SU-DHL-6 (cell line): ENCODE results near the gene SEZ6L.

Source experiments
- H2AFZ ChIP-seq: fragments of 200-600 bp; sonication (generic); 2 replicates; pipeline ENCODE4 v1.6.1; 2014; ENCODE audit warnings: low read depth, mild to moderate bottlenecking, moderate library complexity, mixed read lengths, antibody characterized with exemption, low read length; ENCODE audit not compliant: severe bottlenecking
- H3F3A ChIP-seq: fragments of 200-600 bp; shearing (Covaris generic); 2 replicates; pipeline ENCODE4 v1.6.0; 2016; ENCODE audit warnings: antibody characterized with exemption, mild to moderate bottlenecking; ENCODE audit not compliant: insufficient read depth
- H3K27ac ChIP-seq: fragments of 200-600 bp; sonication (generic); 2 replicates; pipeline ENCODE4 v1.5.1; 2016; ENCODE audit warnings: low read depth, mild to moderate bottlenecking, low read length, moderate library complexity, mixed read lengths
- H3K27me3 ChIP-seq: fragments of 200-600 bp; sonication (generic), shearing (Covaris generic); 2 replicates; pipeline ENCODE4 v1.6.0; 2014; ENCODE audit warnings: mild to moderate bottlenecking, low read length
- H3K36me3 ChIP-seq: fragments of 200-600 bp; sonication (generic); 2 replicates; pipeline ENCODE4 v1.6.1; 2014; ENCODE audit warnings: mild to moderate bottlenecking, low read length, mixed read lengths
- H3K4me2 ChIP-seq: fragments of 300-600, 200-600 bp; shearing (Covaris generic), sonication (generic); 2 replicates; pipeline ENCODE4 v1.6.0; 2014; ENCODE audit warnings: low read length, low read depth, mild to moderate bottlenecking; ENCODE audit not compliant: poor library complexity, severe bottlenecking
- H3K4me3 ChIP-seq: fragments of 200-600 bp; sonication (generic); 2 replicates; pipeline ENCODE4 v1.5.1; 2014; ENCODE audit warnings: antibody characterized with exemption, low read length, mild to moderate bottlenecking, mixed read lengths; ENCODE audit not compliant: insufficient read depth, poor library complexity, severe bottlenecking
- H3K79me2 ChIP-seq: fragments of 200-600 bp; sonication (generic); 2 replicates; pipeline ENCODE4 v1.6.1; 2014; ENCODE audit warnings: mild to moderate bottlenecking, low read length, moderate library complexity; ENCODE audit not compliant: insufficient read depth
- H3K9ac ChIP-seq: fragments of 200-600 bp; sonication (generic); 2 replicates; pipeline ENCODE4 v1.7.0; 2014; ENCODE audit warnings: mild to moderate bottlenecking, low read length
- H3K9me2 ChIP-seq: fragments of 200-600 bp; sonication (generic); replicated peaks from 2 replicates; pipeline ENCODE4 v1.6.1; 2014; ENCODE audit warnings: low read length; ENCODE audit not compliant: insufficient read depth
- H3K9me3 ChIP-seq: fragments of 200-600 bp; sonication (generic); 2 replicates; pipeline ENCODE4 v1.6.1; 2014; ENCODE audit warnings: low read length, mixed read lengths; ENCODE audit not compliant: insufficient read depth
- H4K20me1 ChIP-seq: fragments of 200-600 bp; sonication (generic); 2 replicates; pipeline ENCODE4 v1.6.1; 2014; ENCODE audit warnings: low read depth, mild to moderate bottlenecking, antibody characterized with exemption, low read length, moderate library complexity, mixed read lengths
- CTCF ChIP-seq: fragments of 200-600 bp; sonication (generic); IDR thresholded peaks from one replicate; pipeline ENCODE4 v1.5.1; 2017; ENCODE audit warnings: antibody characterized with exemption, mild to moderate bottlenecking, low read length, moderate library complexity; ENCODE audit not compliant: insufficient read depth, poor library complexity, severe bottlenecking
- EZH2phosphoT487 ChIP-seq: fragments of 200-600 bp; sonication (generic), shearing (Covaris generic); conservative IDR thresholded peaks from 2 replicates; pipeline ENCODE4 v1.6.1; 2018; ENCODE audit warnings: mild to moderate bottlenecking, antibody characterized with exemption, low read length, moderate library complexity, mixed read lengths

SEZ6L gene

GRCh38 chr22:26285632-26286031, 116.4 kb downstream of the SEZ6L start:
- no peak overlapping the region for H3K27ac ChIP-seq
- no peak overlapping the region for H3K4me3 ChIP-seq
- no peak overlapping the region for H2AFZ ChIP-seq
- TF ChIP-seq CTCF: no peak
- no peak for TF ChIP-seq EZH2phosphoT487
- H3K9me2 ChIP-seq: no peaks in the 10 kb centered on the region
- H3K4me2 ChIP-seq: no peak overlapping the region
- no peaks in the 10 kb centered on the region for H3K9me3 ChIP-seq
- H4K20me1 ChIP-seq: no peaks in the 10 kb centered on the region
- no peak overlapping the region for H3K9ac ChIP-seq
- H3F3A ChIP-seq: no peaks in the 10 kb centered on the region
- H3K36me3 ChIP-seq: no peaks in the 10 kb centered on the region
- no peaks in the 10 kb centered on the region for H3K79me2 ChIP-seq
- no peaks in the 10 kb centered on the region for H3K27me3 ChIP-seq

DNA sequence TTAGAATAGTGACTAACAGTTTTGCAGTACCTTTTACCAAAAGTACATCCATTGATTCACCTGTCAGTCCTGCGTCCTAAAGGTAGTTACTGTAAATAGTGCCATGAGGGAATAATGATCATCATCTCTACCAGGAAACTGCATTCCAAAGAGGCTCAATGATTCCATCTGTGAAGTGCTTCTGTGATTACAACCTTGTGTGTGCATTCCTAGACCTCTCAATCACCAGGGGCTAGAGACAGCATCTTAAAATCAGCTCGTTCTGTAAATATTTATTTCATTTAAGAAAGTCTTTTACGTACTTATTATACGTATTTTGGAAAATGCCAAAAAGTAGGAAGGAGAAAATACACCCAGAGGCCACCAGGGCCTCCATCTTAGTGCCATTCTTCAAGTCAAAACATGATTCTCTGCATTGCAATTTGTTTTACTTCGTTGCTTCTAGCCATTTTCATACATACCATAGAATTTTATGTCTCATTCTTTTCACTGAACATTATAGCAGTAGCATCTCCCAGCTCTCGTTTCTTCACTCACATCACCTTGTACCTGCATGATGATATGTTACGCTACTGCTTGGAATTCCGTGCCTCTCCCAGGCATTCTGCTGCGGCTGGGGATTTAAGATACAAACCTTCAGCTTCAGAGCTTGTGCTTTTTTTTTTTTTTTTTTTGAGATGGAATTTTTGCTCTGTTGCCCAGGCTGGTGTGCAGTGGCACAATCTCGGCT, 117.0 kb downstream of the SEZ6L start:
- Histone ChIP-seq H2AFZ (no peak overlapping the region), H3K9me3 (no peaks in the 10 kb centered on the region), H4K20me1 (no peaks in the 10 kb centered on the region), H3K9ac (no peak overlapping the region), H3K27ac (no peak overlapping the region), H3K27me3 (no peaks in the 10 kb centered on the region), H3K4me2 (no peak overlapping the region), H3K4me3 (no peak overlapping the region), H3K9me2 (no peaks in the 10 kb centered on the region), H3K79me2 (no peaks in the 10 kb centered on the region), H3F3A (no peaks in the 10 kb centered on the region), H3K36me3 (no peaks in the 10 kb centered on the region)
- TF ChIP-seq CTCF (no peak), EZH2phosphoT487 (no peak)

GRCh38 chr22:26287382-26288225, 118.3 kb downstream of the SEZ6L start:
- H4K20me1 ChIP-seq: no peaks in the 10 kb centered on the region
- H3K27ac ChIP-seq: no peak overlapping the region
- no peaks in the 10 kb centered on the region for H3K27me3 ChIP-seq
- no peak overlapping the region for H3K4me2 ChIP-seq
- no peak for TF ChIP-seq EZH2phosphoT487
- no peak for TF ChIP-seq CTCF
- no peak overlapping the region for H2AFZ ChIP-seq
- no peaks in the 10 kb centered on the region for H3K9me3 ChIP-seq
- H3K4me3 ChIP-seq: no peak overlapping the region
- no peaks in the 10 kb centered on the region for H3K9me2 ChIP-seq
- no peaks in the 10 kb centered on the region for H3K79me2 ChIP-seq
- no peak overlapping the region for H3K9ac ChIP-seq
- H3F3A ChIP-seq: no peaks in the 10 kb centered on the region
- no peaks in the 10 kb centered on the region for H3K36me3 ChIP-seq
